ENCODE results near the gene HBA2.

HBA2 gene

DNA sequence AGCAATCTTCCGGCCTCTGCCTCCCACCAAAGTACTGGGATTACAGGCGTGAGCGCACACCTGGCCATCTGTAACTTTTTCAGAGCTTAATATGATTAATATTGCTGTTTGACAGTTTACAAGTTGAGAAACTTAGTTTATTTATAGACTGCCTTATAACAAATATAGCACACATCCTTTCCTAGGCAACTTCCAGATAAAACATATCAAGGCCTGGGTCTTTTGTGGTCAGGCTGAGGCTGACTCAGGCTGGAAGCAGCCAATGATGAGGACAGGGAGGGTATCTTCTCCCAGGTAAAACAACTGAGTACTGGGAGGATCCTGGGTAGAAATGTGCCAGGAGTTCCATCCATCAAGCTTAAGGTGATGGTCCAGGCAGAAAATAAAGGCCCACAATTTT lies 40.3 kb downstream of the HBA2 start:
- no peak for DNase-seq (ENCODE audit: low spot score)
- TF ChIP-seq, protein P1, sequence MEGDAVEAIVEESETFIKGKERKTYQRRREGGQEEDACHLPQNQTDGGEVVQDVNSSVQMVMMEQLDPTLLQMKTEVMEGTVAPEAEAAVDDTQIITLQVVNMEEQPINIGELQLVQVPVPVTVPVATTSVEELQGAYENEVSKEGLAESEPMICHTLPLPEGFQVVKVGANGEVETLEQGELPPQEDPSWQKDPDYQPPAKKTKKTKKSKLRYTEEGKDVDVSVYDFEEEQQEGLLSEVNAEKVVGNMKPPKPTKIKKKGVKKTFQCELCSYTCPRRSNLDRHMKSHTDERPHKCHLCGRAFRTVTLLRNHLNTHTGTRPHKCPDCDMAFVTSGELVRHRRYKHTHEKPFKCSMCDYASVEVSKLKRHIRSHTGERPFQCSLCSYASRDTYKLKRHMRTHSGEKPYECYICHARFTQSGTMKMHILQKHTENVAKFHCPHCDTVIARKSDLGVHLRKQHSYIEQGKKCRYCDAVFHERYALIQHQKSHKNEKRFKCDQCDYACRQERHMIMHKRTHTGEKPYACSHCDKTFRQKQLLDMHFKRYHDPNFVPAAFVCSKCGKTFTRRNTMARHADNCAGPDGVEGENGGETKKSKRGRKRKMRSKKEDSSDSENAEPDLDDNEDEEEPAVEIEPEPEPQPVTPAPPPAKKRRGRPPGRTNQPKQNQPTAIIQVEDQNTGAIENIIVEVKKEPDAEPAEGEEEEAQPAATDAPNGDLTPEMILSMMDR (IDR thresholded peaks at IDR 0.05; ENCODE audit: extremely low read depth, missing control alignments) = no peak

DNA sequence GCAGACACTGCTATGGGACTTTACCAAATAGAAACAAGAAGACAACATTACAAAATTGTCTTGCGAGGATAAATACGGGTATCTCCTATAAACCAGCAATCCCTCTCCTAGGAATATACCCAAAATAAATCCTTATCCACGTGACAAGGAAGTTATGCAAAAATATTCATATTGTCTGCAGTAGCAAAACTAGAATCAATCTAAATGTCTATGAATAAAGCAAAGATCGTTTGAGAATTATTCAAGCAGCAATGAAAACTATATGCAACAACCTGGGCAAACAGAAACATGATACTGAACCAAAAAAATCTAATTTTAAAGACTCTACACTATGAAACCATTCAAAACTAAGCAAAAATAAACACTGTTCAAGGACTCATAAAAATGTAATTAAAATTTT lies 47.3 kb downstream of the HBA2 start:
- TF ChIP-seq, protein P1 (IDR thresholded peaks at IDR 0.05; ENCODE audit: extremely low read depth, missing control alignments) = no peak
- DNase-seq (ENCODE audit: low spot score) = no peak
